ENCODE measurements around the gene CDC6.

The CDC6 gene

DNA sequence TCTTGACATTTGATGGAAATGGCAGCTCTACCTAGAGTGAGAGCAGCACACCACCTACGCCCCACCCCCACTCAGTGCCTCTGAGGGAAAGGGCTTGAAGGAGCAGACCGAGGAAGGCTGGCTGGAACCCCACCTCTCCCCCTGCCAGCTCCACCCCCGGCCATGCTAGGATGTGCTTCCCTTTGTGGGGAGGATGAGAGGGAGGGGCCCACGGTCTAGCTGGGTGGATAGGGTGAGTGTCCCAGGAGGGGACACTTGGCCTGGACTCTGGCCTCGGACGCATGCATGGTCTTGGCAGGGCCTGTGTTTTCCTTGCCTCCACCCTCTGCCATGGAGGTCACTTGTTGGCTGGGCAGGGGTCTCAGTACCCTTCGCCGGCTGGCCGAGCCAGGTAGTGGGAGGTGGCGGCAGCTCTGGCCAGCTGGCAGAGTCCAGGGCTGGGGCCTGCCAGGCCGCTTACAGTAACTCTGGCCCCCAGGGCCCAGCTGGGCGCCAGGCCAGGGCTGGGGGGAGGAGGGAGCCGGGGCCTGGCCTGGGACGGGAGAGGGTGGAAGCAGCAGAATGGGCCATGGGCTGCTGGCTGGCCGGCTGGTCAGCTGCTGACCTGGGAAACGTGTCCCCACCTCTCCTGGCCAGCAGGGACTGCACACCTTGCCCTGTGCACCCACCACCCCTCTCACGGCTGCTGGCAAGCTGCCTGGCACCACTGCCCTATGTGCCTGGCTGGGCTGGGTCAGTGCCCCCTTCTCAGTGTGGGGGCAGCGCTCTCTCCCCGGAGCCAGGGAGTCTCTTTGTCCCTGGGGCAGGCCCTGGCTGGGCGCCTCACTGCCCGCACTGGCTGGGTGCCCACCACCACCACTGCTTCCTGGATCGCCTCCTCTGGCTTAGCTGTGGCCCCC, 44.3 kb downstream of the CDC6 start:
- TF ChIP-seq, protein P1, sequence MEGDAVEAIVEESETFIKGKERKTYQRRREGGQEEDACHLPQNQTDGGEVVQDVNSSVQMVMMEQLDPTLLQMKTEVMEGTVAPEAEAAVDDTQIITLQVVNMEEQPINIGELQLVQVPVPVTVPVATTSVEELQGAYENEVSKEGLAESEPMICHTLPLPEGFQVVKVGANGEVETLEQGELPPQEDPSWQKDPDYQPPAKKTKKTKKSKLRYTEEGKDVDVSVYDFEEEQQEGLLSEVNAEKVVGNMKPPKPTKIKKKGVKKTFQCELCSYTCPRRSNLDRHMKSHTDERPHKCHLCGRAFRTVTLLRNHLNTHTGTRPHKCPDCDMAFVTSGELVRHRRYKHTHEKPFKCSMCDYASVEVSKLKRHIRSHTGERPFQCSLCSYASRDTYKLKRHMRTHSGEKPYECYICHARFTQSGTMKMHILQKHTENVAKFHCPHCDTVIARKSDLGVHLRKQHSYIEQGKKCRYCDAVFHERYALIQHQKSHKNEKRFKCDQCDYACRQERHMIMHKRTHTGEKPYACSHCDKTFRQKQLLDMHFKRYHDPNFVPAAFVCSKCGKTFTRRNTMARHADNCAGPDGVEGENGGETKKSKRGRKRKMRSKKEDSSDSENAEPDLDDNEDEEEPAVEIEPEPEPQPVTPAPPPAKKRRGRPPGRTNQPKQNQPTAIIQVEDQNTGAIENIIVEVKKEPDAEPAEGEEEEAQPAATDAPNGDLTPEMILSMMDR (IDR thresholded peaks at IDR 0.05; ENCODE audit: control insufficient read depth, insufficient read depth, low read depth, low read length, missing control alignments) = no peak
- no peak overlapping the region for H3K4me3 ChIP-seq (ENCODE audit: control insufficient read depth, low read depth, low read length)
- no peak for DNase-seq (ENCODE audit: low read depth)

DNA sequence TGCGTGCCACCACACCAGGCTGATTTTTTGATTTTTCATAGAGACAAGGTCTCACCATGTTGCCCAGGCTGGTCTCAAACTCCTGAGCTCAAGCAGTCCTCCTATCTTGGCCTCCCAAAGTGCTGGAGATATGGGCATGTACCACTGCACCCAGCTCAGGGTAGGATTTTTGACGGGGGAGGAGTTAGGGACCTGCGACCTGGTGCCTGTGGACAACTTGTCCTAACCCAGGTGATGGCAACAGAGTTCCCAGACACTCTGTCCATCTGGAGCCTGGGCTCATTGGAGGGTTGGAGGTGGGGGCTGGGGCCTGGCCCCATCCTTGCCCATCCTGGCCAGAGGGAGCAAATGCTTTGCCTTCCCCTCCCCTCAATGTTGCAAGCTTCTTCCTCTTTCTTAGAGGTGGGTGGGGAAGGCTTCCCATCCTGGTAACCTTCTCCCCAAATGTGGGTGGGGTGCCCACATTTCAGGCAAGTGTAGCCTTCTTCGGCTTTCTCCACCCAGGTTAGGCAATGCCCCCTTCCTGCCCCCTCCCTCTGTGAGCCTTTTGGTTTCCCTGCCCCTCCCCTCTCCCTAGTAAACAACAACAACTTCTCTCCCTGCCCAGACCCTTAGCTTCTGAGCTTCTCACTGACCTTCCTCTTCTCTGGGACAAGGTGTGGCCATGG, 46.2 kb downstream of the CDC6 start:
- DNase-seq (ENCODE audit: low read depth) = no peak

DNA sequence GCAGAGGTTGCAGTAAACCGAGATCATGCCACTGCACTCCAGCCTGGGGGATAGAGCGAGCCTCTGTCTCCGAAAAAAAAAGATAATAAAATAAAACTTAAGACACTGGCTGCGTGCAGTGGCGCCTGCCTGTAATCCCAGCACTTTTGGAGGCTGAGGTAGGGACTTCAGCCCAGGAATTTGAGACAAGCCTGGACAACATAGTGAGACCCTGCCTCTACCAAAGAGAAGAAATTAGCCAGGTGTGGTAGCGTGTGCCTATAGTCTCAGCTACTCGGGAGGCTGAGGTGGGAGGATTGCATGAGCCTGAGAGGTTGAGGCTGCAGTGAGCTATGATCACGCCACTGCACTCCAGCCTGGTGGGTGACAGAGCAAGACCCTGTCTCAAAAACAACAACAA, 47.9 kb downstream of the CDC6 start:
- no peak overlapping the region for H3K4me3 ChIP-seq (ENCODE audit: control insufficient read depth, low read depth, low read length)
- no peak for DNase-seq (ENCODE audit: low read depth)

More for the DNA sequence above, 46.2 kb downstream of the CDC6 start:
- H3K4me3 ChIP-seq (ENCODE audit: control insufficient read depth, low read depth, low read length) = no peak overlapping the region
- TF ChIP-seq, protein P1 (IDR thresholded peaks at IDR 0.05; ENCODE audit: control insufficient read depth, insufficient read depth, low read depth, low read length, missing control alignments) = no peak

DNA sequence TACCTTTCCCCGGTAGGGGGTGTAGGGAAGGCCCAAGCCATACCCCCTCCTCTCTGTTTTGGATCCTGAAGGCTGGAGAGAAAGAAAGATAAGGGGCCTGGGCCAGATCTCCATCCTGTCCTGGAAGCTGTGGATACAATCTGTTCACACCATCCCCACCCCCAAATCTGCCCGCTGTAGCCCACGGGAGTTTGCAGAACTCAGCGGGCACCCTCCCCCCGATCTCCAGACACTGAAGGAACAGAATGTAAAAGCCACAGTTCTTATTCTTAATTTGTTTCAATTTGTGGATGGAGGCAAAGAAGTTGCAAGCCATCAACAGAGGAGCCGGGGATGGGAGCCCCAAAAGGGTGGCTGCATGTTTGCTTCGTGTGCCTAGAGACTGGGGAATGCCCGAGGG, 49.7 kb downstream of the CDC6 start:
- TF ChIP-seq, protein P1 (IDR thresholded peaks at IDR 0.05; ENCODE audit: control insufficient read depth, insufficient read depth, low read depth, low read length, missing control alignments) = no peak
- H3K4me3 ChIP-seq (ENCODE audit: control insufficient read depth, low read depth, low read length) = no peak overlapping the region
- no peak for DNase-seq (ENCODE audit: low read depth)

More for the DNA sequence above, 47.9 kb downstream of the CDC6 start:
- TF ChIP-seq, protein P1 (IDR thresholded peaks at IDR 0.05; ENCODE audit: control insufficient read depth, insufficient read depth, low read depth, low read length, missing control alignments) = no peak

DNA sequence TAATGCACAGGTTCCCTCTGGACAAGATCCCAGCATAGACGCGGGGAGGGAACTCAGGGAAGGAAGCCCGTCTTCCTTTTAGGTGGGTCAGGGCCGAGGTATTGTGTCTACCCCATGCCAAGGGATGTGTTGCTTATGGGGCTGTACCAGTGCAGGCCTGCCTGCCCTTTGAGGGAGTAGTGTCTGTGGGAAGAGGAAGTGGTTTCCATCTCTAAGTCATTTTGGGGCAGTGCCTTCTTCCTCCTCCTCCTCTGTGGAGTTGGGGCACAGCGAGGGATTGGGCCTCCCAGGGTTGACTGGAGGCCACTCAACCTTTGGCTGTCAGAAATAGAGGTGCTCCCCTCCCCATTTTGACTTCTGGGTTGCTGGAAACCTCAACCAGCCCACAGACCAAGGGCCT, 50.4 kb downstream of the CDC6 start:
- H3K4me3 ChIP-seq (ENCODE audit: control insufficient read depth, low read depth, low read length) = no peak overlapping the region
- TF ChIP-seq, protein P1 (IDR thresholded peaks at IDR 0.05; ENCODE audit: control insufficient read depth, insufficient read depth, low read depth, low read length, missing control alignments) = no peak
- DNase-seq (ENCODE audit: low read depth) = no peak

DNA sequence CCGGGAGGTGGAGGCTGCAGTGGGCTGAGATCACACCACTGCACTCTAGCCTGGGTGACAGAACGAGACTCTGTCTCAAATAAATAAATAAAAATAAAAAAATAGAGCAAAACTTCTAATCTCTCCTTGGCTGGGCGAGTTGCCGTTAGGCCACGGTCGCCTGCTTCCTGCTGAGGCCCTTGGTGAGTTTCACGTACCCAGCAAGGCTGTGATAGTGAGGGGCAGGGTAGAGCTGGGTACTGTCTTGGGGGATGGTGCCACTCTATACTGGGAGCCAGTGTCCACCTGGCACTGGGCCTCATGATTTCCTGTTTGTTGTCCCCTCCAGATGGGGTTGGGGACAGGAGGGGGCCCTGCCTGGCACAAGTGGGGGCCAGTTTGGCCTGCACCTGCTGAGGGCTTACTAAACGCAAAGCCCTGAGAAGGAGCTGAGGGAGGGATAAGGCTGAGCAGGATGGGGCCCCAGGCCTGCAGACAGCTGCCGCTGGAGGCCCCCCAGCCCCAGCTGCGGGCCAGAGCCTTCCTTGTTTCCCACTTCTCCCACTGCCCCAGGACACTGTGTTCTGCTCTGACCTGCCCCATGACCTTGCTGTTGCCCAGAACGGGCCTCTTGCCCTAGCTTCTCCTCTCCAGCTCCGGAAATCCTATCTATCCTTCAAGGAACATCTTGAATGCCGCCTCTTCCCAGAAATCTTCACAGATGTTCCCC, 51.4 kb downstream of the CDC6 start:
- TF ChIP-seq, protein P1 (IDR thresholded peaks at IDR 0.05; ENCODE audit: control insufficient read depth, insufficient read depth, low read depth, low read length, missing control alignments) = no peak
- DNase-seq (ENCODE audit: low read depth) = no peak
- no peak overlapping the region for H3K4me3 ChIP-seq (ENCODE audit: control insufficient read depth, low read depth, low read length)
